OCI-LY7 (cell line): Measurements from ENCODE around the gene NFKB2.

Experiments
- EZH2phosphoT487 ChIP-seq: fragments of 200-600 bp; sonication (generic); IDR thresholded peaks from 2 replicates; pipeline ENCODE4 v1.6.1; 2018; ENCODE audit warnings: low read depth, borderline replicate concordance, mild to moderate bottlenecking, mixed run types, antibody characterized with exemption, low read length, moderate library complexity, mixed read lengths
- TF ChIP-seq, protein P1 (sequence below): fragments of 200-600 bp; sonication (generic); conservative IDR thresholded peaks from 2 replicates; pipeline ENCODE4 v1.5.1; 2014; ENCODE audit warnings: mild to moderate bottlenecking, antibody characterized with exemption, low read length, moderate library complexity, mixed read lengths

DNA sequence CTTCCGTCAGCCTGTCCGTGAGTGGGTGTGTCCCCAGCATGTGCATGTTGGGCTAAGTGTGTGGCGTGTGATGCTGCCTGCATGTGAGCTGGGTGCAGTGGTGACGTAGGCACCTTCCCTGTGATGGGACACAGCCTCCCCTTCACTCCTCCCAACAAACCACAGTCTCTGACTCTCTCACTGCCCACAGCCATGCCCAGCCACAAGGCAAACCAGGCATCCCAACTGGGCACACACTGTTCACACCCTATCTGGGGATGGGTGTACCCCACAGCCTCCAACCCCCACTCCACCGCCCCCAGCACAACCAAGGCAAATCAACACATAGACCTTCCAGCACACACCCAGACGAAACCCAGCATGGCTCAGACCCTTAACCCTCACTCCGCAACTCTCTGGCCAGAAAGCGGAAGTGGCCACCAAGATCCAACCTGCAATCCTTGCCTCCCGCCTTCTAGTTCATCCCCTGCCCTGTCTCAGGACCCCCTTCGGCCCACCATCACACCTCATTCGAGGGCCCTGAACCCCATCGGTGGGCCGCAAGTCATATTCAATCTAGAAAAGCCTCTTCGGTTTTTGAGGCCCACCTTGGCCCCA, 12.7 kb downstream of the NFKB2 start:
- TF ChIP-seq, protein P1, sequence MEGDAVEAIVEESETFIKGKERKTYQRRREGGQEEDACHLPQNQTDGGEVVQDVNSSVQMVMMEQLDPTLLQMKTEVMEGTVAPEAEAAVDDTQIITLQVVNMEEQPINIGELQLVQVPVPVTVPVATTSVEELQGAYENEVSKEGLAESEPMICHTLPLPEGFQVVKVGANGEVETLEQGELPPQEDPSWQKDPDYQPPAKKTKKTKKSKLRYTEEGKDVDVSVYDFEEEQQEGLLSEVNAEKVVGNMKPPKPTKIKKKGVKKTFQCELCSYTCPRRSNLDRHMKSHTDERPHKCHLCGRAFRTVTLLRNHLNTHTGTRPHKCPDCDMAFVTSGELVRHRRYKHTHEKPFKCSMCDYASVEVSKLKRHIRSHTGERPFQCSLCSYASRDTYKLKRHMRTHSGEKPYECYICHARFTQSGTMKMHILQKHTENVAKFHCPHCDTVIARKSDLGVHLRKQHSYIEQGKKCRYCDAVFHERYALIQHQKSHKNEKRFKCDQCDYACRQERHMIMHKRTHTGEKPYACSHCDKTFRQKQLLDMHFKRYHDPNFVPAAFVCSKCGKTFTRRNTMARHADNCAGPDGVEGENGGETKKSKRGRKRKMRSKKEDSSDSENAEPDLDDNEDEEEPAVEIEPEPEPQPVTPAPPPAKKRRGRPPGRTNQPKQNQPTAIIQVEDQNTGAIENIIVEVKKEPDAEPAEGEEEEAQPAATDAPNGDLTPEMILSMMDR, result no peak
- TF ChIP-seq EZH2phosphoT487, result no peak
